Keratinocyte (primary cell): ENCODE data around the gene CHIT1. TPM values are rescaled to one million over a fixed set of nuclear protein-coding genes. Genes with fewer than 3 reads are reported as not detected.
"Not testable (repeated sequence)": the region's sequence is repeated elsewhere in the genome, so short reads cannot be mapped to it uniquely, and the experiment has no call there.

Experiments
- DNase-seq: peaks from one replicate; pipeline ENCODE4 v3.0.0-alpha.2; 2011; ENCODE audit warnings: low read depth, missing footprints, low spot score
- FAIRE-seq: peaks from 2 replicates; lab custom pipeline; 2011; peaks lifted over from hg19 to GRCh38; lab: Jason Lieb, UNC
- H2AFZ ChIP-seq: 2 replicates; pipeline ENCODE4 v1.6.0; 2012; ENCODE audit warnings: low read length, control low read depth, inconsistent platforms; ENCODE audit not compliant: control insufficient read depth
- H3K27ac ChIP-seq: 2 replicates; pipeline ENCODE4 v1.5.1; 2011; ENCODE audit warnings: low read length; ENCODE audit not compliant: control insufficient read depth, insufficient read depth
- H3K27me3 ChIP-seq: 3 replicates; pipeline ENCODE4 v1.6.0; 2011; ENCODE audit warnings: low read length; ENCODE audit not compliant: control insufficient read depth, insufficient read depth; ENCODE audit errors: extremely low read depth
- H3K36me3 ChIP-seq, 2 experiments: 2 replicates in 1 of 2; 3 replicates in 1 of 2; pipeline ENCODE4 v1.5.1; 2011; ENCODE audit warnings: low read length in 2 of 2, mild to moderate bottlenecking in 1 of 2; ENCODE audit not compliant: control insufficient read depth in 2 of 2, insufficient read depth in 2 of 2; ENCODE audit errors: extremely low read depth in 1 of 2
- H3K4me1 ChIP-seq: 3 replicates; pipeline ENCODE4 v1.5.1; 2011; ENCODE audit warnings: low read length; ENCODE audit not compliant: control insufficient read depth, insufficient read depth; ENCODE audit errors: extremely low read depth
- H3K4me2 ChIP-seq: 3 replicates; pipeline ENCODE4 v1.6.0; 2011; ENCODE audit warnings: low read depth, low read length; ENCODE audit not compliant: control insufficient read depth, insufficient read depth; ENCODE audit errors: extremely low read depth
- H3K4me3 ChIP-seq, 3 experiments: fragments of 200-600 bp in 1 of 3; sonication (generic) in 1 of 3; 2 replicates in 2 of 3; 3 replicates in 1 of 3; pipeline ENCODE4 v1.5.1; 2011 to 2016; ENCODE audit warnings: low read length in 3 of 3, mild to moderate bottlenecking in 3 of 3, control low read depth in 2 of 3, inconsistent platforms in 1 of 3, low read depth in 1 of 3, mixed read lengths in 1 of 3, mixed run types in 1 of 3, moderate library complexity in 1 of 3; ENCODE audit not compliant: control insufficient read depth in 2 of 3, insufficient read depth in 2 of 3; ENCODE audit errors: extremely low read depth in 1 of 3
- H3K79me2 ChIP-seq: 2 replicates; pipeline ENCODE4 v1.6.0; 2012; ENCODE audit warnings: low read length; ENCODE audit not compliant: control insufficient read depth, insufficient read depth
- H3K9ac ChIP-seq: 3 replicates; pipeline ENCODE4 v1.6.0; 2011; ENCODE audit warnings: low read length; ENCODE audit not compliant: control insufficient read depth, insufficient read depth; ENCODE audit errors: extremely low read depth
- H3K9me1 ChIP-seq: 3 replicates; pipeline ENCODE4 v1.6.0; 2011; ENCODE audit warnings: low read length; ENCODE audit not compliant: control insufficient read depth, insufficient read depth; ENCODE audit errors: extremely low read depth
- H3K9me3 ChIP-seq: 2 replicates; pipeline ENCODE4 v1.5.1; 2012; ENCODE audit warnings: low read depth, low read length; ENCODE audit not compliant: control insufficient read depth
- H4K20me1 ChIP-seq: 3 replicates; pipeline ENCODE4 v1.6.0; 2011; ENCODE audit warnings: low read length; ENCODE audit not compliant: control insufficient read depth, insufficient read depth; ENCODE audit errors: extremely low read depth
- EZH2 ChIP-seq: IDR thresholded peaks from one replicate; pipeline ENCODE4 v1.6.1; 2012; ENCODE audit warnings: inconsistent platforms, mild to moderate bottlenecking, low read length, moderate library complexity
- dilution Hi-C: fragments of 300-500 bp; cut with MboI; formaldehyde crosslinking; loops from one replicate; pipeline ENCODE4 v1.7.0; 2020; ENCODE audit warnings: low sequenced_read_pairs; ENCODE audit not compliant: extremely low pct_ligation_motif_present
- polyA plus RNA-seq, 5 experiments: library from polyadenylated mRNA; depleted of rRNA in 3 of 5; stranded (reverse) in 3 of 5; stranded (forward) in 1 of 5; unstranded in 1 of 5; fragments of >200 nt; gene quantifications; 1 replicate in 1 of 5; 2 replicates in 3 of 5; 3 replicates in 1 of 5; pipeline versions ENCODE4 v1.2.1 to v1.2.3, GENCODE V29; 2011 to 2012; ENCODE audit warnings: missing spikeins in 2 of 5, low read depth in 1 of 5, low replicate concordance in 1 of 5
- TF ChIP-seq, protein P1 (sequence below), 3 experiments: IDR thresholded peaks in 1 of 3; conservative IDR thresholded peaks in 1 of 3; optimal IDR thresholded peaks in 1 of 3; 2 replicates in 2 of 3; 3 replicates in 1 of 3; pipeline versions ENCODE3 to v1.5.1; 2011; ENCODE audit warnings: low read length in 3 of 3, mild to moderate bottlenecking in 3 of 3, moderate library complexity in 2 of 3, control low read depth in 1 of 3, inconsistent platforms in 1 of 3; ENCODE audit not compliant: insufficient read depth in 2 of 3; ENCODE audit errors: extremely low read depth in 1 of 3

Gene CHIT1
- polyA plus RNA-seq, 1 donor (not counting 4 experiments of a cell fraction or from before 2014, with no cell fraction given), result not detected

- dilution Hi-C loops, result loop anchor here (25.0 kb wide), 1 partner anchor 214 kb away; the partner anchor contains the start of gene PPFIA4
- H3K36me3 ChIP-seq, result no peaks in the 10 kb centered on the region
- no peak overlapping the region for H3K27ac ChIP-seq
- FAIRE-seq, result no peak
- no peaks in the 10 kb centered on the region for H3K9me1 ChIP-seq
- no peaks in the 10 kb centered on the region for H3K79me2 ChIP-seq
- TF ChIP-seq EZH2, result no peak
- TF ChIP-seq, protein P1, sequence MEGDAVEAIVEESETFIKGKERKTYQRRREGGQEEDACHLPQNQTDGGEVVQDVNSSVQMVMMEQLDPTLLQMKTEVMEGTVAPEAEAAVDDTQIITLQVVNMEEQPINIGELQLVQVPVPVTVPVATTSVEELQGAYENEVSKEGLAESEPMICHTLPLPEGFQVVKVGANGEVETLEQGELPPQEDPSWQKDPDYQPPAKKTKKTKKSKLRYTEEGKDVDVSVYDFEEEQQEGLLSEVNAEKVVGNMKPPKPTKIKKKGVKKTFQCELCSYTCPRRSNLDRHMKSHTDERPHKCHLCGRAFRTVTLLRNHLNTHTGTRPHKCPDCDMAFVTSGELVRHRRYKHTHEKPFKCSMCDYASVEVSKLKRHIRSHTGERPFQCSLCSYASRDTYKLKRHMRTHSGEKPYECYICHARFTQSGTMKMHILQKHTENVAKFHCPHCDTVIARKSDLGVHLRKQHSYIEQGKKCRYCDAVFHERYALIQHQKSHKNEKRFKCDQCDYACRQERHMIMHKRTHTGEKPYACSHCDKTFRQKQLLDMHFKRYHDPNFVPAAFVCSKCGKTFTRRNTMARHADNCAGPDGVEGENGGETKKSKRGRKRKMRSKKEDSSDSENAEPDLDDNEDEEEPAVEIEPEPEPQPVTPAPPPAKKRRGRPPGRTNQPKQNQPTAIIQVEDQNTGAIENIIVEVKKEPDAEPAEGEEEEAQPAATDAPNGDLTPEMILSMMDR (optimal IDR thresholded peaks at IDR 0.05 in 1 of 3, IDR thresholded peaks at IDR 0.05 in 1 of 3, conservative IDR thresholded peaks at IDR 0.05 in 1 of 3; ENCODE audit: extremely low read depth in 1 of 3, insufficient read depth in 2 of 3, low read length in 3 of 3), result no peak
- no peak overlapping the region for H3K9ac ChIP-seq
- no peak overlapping the region for H2AFZ ChIP-seq
- no peak for DNase-seq
- H3K4me1 ChIP-seq, result peaks cover 11% of the 10 kb centered on the region
- no peak overlapping the region for H3K4me2 ChIP-seq
- no peaks in the 10 kb centered on the region for H3K27me3 ChIP-seq
- H3K4me3 ChIP-seq, result no peak overlapping the region
- no peaks in the 10 kb centered on the region for H4K20me1 ChIP-seq
- H3K9me3 ChIP-seq, result no peaks in the 10 kb centered on the region
Observed at GRCh38 chr1:203250911-203251310, 21.4 kb upstream of the CHIT1 start.

GRCh38 chr1:203244776-203245175 is 15.3 kb upstream of the CHIT1 start:
- H3K4me3 ChIP-seq, result no peak overlapping the region
- H4K20me1 ChIP-seq, result no peaks in the 10 kb centered on the region
- H3K36me3 ChIP-seq, result no peaks in the 10 kb centered on the region
- no peaks in the 10 kb centered on the region for H3K27me3 ChIP-seq
- FAIRE-seq (no peak), DNase-seq (no peak)
- no peaks in the 10 kb centered on the region for H3K9me1 ChIP-seq
- TF ChIP-seq, protein P1 (optimal IDR thresholded peaks at IDR 0.05 in 1 of 3, IDR thresholded peaks at IDR 0.05 in 1 of 3, conservative IDR thresholded peaks at IDR 0.05 in 1 of 3; ENCODE audit: extremely low read depth in 1 of 3, insufficient read depth in 2 of 3, low read length in 3 of 3), result no peak
- TF ChIP-seq EZH2, result no peak
- H3K9ac ChIP-seq, result no peak overlapping the region
- no peak overlapping the region for H3K4me2 ChIP-seq
- H3K79me2 ChIP-seq, result no peaks in the 10 kb centered on the region
- no peaks in the 10 kb centered on the region for H3K9me3 ChIP-seq
- no peak overlapping the region for H2AFZ ChIP-seq
- no peak overlapping the region for H3K27ac ChIP-seq
- dilution Hi-C loops, result no loop called here
- no peaks in the 10 kb centered on the region for H3K4me1 ChIP-seq

DNA sequence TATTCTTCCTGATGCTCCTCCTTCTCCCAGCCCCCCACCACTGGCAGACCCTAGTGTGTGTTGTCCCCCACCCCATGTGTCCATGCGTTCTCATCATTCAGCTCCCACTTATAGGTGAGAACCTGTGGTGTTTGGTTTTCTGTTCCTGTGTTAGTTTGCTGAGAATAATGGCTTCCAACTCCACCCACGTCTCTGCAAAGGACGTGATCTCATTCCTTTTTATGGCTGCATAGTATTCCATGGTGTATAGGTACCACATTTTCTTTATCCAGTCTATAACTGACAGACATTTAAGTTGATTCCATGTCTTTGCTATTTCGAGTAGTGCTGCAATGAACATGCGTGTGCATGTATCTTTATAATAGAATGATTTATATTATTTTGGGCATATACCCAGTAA is 12.2 kb upstream of the CHIT1 start:
- H3K9me1 ChIP-seq, H3K79me2 ChIP-seq, H3K4me1 ChIP-seq, H2AFZ ChIP-seq, H3K27ac ChIP-seq, FAIRE-seq, H3K27me3 ChIP-seq, DNase-seq, H3K36me3 ChIP-seq, H3K4me2 ChIP-seq, H3K9ac ChIP-seq, H4K20me1 ChIP-seq, dilution Hi-C loops, H3K4me3 ChIP-seq, H3K9me3 ChIP-seq: not testable (repeated sequence)
